H1 (cell line): ENCODE data around the gene NELFB.

Experiments used
- GTF2F1 ChIP-seq: IDR thresholded peaks from 2 replicates; pipeline ENCODE4 v1.6.1; 2012; ENCODE audit warnings: low read depth, low read length, improper control_type of control experiment, borderline replicate concordance
- RNF2 ChIP-seq: fragments of 200-900, 300-1000 bp; sonication (generic); IDR thresholded peaks from 2 replicates; pipeline ENCODE4 v1.7.1; 2016; ENCODE audit warnings: borderline replicate concordance, low read depth, mild to moderate bottlenecking, antibody characterized with exemption, low read length; ENCODE audit not compliant: poor library complexity, severe bottlenecking; ENCODE audit errors: missing control alignments
- SUZ12 ChIP-seq: fragments of 200-600 bp; sonication (generic); IDR thresholded peaks from 2 replicates; pipeline ENCODE4 v1.6.1; 2012; ENCODE audit warnings: mild to moderate bottlenecking, inconsistent platforms, low read length, moderate library complexity, mixed read lengths
- TF ChIP-seq, protein P1 (sequence below), 3 experiments: IDR thresholded peaks; 1 replicate in 2 of 3; 2 replicates in 1 of 3; pipeline versions ENCODE4 v1.5.1 to v1.6.1; 2011; ENCODE audit warnings: low read length in 3 of 3, mild to moderate bottlenecking in 3 of 3, inconsistent platforms in 2 of 3, low read depth in 1 of 3, moderate library complexity in 1 of 3; ENCODE audit not compliant: insufficient read depth in 1 of 3; ENCODE audit errors: control extremely low read depth in 1 of 3
- TF ChIP-seq, protein P2 (sequence below): IDR thresholded peaks from 2 replicates; pipeline ENCODE4 v1.6.1; 2012; ENCODE audit warnings: low read length, inconsistent platforms

DNA sequence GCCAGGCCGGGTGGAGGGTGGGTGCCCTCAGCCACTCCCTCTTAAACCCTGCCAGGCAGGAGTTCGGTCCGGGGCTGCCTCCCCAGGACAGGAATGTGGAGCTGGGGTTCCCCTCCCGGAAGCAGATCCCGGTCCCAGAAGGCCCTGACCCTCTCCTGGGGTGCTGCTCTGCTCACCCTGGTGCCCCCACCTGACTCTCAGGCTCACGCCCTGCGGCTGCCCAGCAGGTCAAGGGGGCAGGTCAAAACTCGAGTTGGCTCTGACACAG, 50.6 kb downstream of the NELFB start:
- TF ChIP-seq, protein P1, sequence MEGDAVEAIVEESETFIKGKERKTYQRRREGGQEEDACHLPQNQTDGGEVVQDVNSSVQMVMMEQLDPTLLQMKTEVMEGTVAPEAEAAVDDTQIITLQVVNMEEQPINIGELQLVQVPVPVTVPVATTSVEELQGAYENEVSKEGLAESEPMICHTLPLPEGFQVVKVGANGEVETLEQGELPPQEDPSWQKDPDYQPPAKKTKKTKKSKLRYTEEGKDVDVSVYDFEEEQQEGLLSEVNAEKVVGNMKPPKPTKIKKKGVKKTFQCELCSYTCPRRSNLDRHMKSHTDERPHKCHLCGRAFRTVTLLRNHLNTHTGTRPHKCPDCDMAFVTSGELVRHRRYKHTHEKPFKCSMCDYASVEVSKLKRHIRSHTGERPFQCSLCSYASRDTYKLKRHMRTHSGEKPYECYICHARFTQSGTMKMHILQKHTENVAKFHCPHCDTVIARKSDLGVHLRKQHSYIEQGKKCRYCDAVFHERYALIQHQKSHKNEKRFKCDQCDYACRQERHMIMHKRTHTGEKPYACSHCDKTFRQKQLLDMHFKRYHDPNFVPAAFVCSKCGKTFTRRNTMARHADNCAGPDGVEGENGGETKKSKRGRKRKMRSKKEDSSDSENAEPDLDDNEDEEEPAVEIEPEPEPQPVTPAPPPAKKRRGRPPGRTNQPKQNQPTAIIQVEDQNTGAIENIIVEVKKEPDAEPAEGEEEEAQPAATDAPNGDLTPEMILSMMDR (IDR thresholded peaks at IDR 0.05; ENCODE audit: control extremely low read depth in 1 of 3, insufficient read depth in 1 of 3, low read depth in 1 of 3, low read length in 3 of 3): no peak
- TF ChIP-seq, protein P2, sequence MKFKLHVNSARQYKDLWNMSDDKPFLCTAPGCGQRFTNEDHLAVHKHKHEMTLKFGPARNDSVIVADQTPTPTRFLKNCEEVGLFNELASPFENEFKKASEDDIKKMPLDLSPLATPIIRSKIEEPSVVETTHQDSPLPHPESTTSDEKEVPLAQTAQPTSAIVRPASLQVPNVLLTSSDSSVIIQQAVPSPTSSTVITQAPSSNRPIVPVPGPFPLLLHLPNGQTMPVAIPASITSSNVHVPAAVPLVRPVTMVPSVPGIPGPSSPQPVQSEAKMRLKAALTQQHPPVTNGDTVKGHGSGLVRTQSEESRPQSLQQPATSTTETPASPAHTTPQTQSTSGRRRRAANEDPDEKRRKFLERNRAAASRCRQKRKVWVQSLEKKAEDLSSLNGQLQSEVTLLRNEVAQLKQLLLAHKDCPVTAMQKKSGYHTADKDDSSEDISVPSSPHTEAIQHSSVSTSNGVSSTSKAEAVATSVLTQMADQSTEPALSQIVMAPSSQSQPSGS: no peak
- TF ChIP-seq SUZ12 (no peak), RNF2 (no peak), GTF2F1 (no peak)
